Muscle layer of colon (tissue), 2 donors: Measurements from ENCODE around the gene MRAP2.
"Not testable (repeated sequence)": the region's sequence is repeated elsewhere in the genome, so short reads cannot be mapped to it uniquely, and the experiment has no call there.

ENCODE experiments used
- H3K27ac ChIP-seq: one replicate; pipeline ENCODE4 v1.7.0; 2013; ENCODE audit warnings: low read depth, mild to moderate bottlenecking, low read length, moderate library complexity
- H3K27me3 ChIP-seq, 2 donors: one replicate each; pipeline ENCODE4 v1.7.0; 2013; ENCODE audit warnings: low read length in 2 of 2, mild to moderate bottlenecking in 2 of 2; ENCODE audit not compliant: insufficient read depth in 2 of 2, control insufficient read depth in 1 of 2
- H3K36me3 ChIP-seq: one replicate; pipeline ENCODE4 v1.7.0; 2013; ENCODE audit warnings: mild to moderate bottlenecking, low read length; ENCODE audit not compliant: insufficient read depth
- H3K4me1 ChIP-seq: one replicate; pipeline ENCODE4 v1.7.0; 2013; ENCODE audit warnings: mild to moderate bottlenecking, low read length; ENCODE audit not compliant: insufficient read depth
- H3K4me3 ChIP-seq, 2 donors: one replicate each; pipeline ENCODE4 v1.7.0; 2013; ENCODE audit warnings: low read length in 2 of 2, low read depth in 1 of 2, mild to moderate bottlenecking in 1 of 2, moderate library complexity in 1 of 2
- H3K9ac ChIP-seq: one replicate; pipeline ENCODE4 v1.7.0; 2013; ENCODE audit warnings: low read length
- H3K9me3 ChIP-seq: one replicate; pipeline ENCODE4 v1.7.0; 2013; ENCODE audit warnings: mild to moderate bottlenecking, low read length
- donor health status: abdominal sarcoma.
- donor health status: Adenocarcinoma of cecum.

The MRAP2 gene

GRCh38 chr6:84111351-84111750 is 77.8 kb downstream of the MRAP2 start:
- not testable (repeated sequence) for H3K36me3 ChIP-seq, H3K4me1 ChIP-seq, H3K4me3 ChIP-seq, H3K9me3 ChIP-seq, H3K27ac ChIP-seq, H3K9ac ChIP-seq, H3K27me3 ChIP-seq

- H3K9me3 ChIP-seq, H3K4me1 ChIP-seq, H3K36me3 ChIP-seq, H3K27ac ChIP-seq, H3K27me3 ChIP-seq, H3K4me3 ChIP-seq, H3K9ac ChIP-seq: not testable (repeated sequence)
Observed at GRCh38 chr6:84114933-84115594, 81.5 kb downstream of the MRAP2 start.

- Histone ChIP-seq H3K27me3 (no peaks in the 10 kb centered on the region), H3K9ac (no peak overlapping the region), H3K27ac (no peak overlapping the region), H3K4me3 (no peak overlapping the region), H3K4me1 (no peaks in the 10 kb centered on the region), H3K9me3 (no peaks in the 10 kb centered on the region), H3K36me3 (no peaks in the 10 kb centered on the region)
Observed at GRCh38 chr6:84118191-84118590, 84.6 kb downstream of the MRAP2 start.

GRCh38 chr6:84119277-84119676 is 85.7 kb downstream of the MRAP2 start:
- no peak overlapping the region for H3K9ac ChIP-seq
- H3K4me1 ChIP-seq: no peaks in the 10 kb centered on the region
- H3K4me3 ChIP-seq: no peak overlapping the region
- H3K27me3 ChIP-seq: no peaks in the 10 kb centered on the region
- no peaks in the 10 kb centered on the region for H3K9me3 ChIP-seq
- H3K27ac ChIP-seq: no peak overlapping the region
- H3K36me3 ChIP-seq: no peaks in the 10 kb centered on the region

GRCh38 chr6:84123186-84123585 is 89.6 kb downstream of the MRAP2 start:
- H3K4me1 ChIP-seq: no peaks in the 10 kb centered on the region
- no peaks in the 10 kb centered on the region for H3K9me3 ChIP-seq
- H3K27ac ChIP-seq: no peak overlapping the region
- no peak overlapping the region for H3K4me3 ChIP-seq
- no peaks in the 10 kb centered on the region for H3K27me3 ChIP-seq
- H3K9ac ChIP-seq: no peak overlapping the region
- peaks cover 11% of the 10 kb centered on the region for H3K36me3 ChIP-seq

GRCh38 chr6:84129588-84129987 is 96.0 kb downstream of the MRAP2 start:
- H3K4me1 ChIP-seq, H3K4me3 ChIP-seq, H3K27ac ChIP-seq: not testable (repeated sequence)

GRCh38 chr6:84133385-84133784 is 99.8 kb downstream of the MRAP2 start:
- not testable (repeated sequence) for H3K9me3 ChIP-seq, H3K9ac ChIP-seq, H3K36me3 ChIP-seq, H3K4me1 ChIP-seq, H3K27me3 ChIP-seq, H3K4me3 ChIP-seq, H3K27ac ChIP-seq

More at GRCh38 chr6:84129588-84129987, 96.0 kb downstream of the MRAP2 start:
- H3K27me3 ChIP-seq, H3K9ac ChIP-seq, H3K9me3 ChIP-seq: not testable (repeated sequence)
- H3K36me3 ChIP-seq: peaks cover 11% of the 10 kb centered on the region

- no peak overlapping the region for H3K27ac ChIP-seq
- H3K4me1 ChIP-seq: no peaks in the 10 kb centered on the region
- H3K36me3 ChIP-seq: peaks cover 6% of the 10 kb centered on the region
- H3K4me3 ChIP-seq: no peak overlapping the region
- no peak overlapping the region for H3K9ac ChIP-seq
- H3K27me3 ChIP-seq: no peaks in the 10 kb centered on the region
- H3K9me3 ChIP-seq: no peaks in the 10 kb centered on the region
Observed at GRCh38 chr6:84135291-84135690, 101.7 kb downstream of the MRAP2 start.

GRCh38 chr6:84136364-84137050 is 102.9 kb downstream of the MRAP2 start:
- H3K4me3 ChIP-seq: no peak overlapping the region
- H3K9me3 ChIP-seq: no peaks in the 10 kb centered on the region
- H3K27ac ChIP-seq: no peak overlapping the region
- no peaks in the 10 kb centered on the region for H3K4me1 ChIP-seq
- no peak overlapping the region for H3K9ac ChIP-seq
- H3K27me3 ChIP-seq: no peaks in the 10 kb centered on the region
- peaks cover 6% of the 10 kb centered on the region for H3K36me3 ChIP-seq

GRCh38 chr6:84137051-84137375 is 103.4 kb downstream of the MRAP2 start:
- Histone ChIP-seq H3K36me3 (peaks cover 6% of the 10 kb centered on the region), H3K27me3 (no peaks in the 10 kb centered on the region), H3K9me3 (no peaks in the 10 kb centered on the region), H3K4me1 (no peaks in the 10 kb centered on the region), H3K27ac (no peak overlapping the region), H3K9ac (no peak overlapping the region), H3K4me3 (no peak overlapping the region)

GRCh38 chr6:84137989-84138575 is 104.5 kb downstream of the MRAP2 start:
- Histone ChIP-seq H3K4me3 (no peak overlapping the region), H3K27me3 (no peaks in the 10 kb centered on the region), H3K9ac (no peak overlapping the region), H3K36me3 (peaks cover 6% of the 10 kb centered on the region), H3K27ac (no peak overlapping the region), H3K4me1 (no peaks in the 10 kb centered on the region), H3K9me3 (no peaks in the 10 kb centered on the region)

GRCh38 chr6:84139311-84139710 is 105.7 kb downstream of the MRAP2 start:
- Histone ChIP-seq H3K27ac (no peak overlapping the region), H3K9me3 (no peaks in the 10 kb centered on the region), H3K4me3 (no peak overlapping the region), H3K9ac (no peak overlapping the region), H3K27me3 (no peaks in the 10 kb centered on the region), H3K36me3 (peaks cover 6% of the 10 kb centered on the region), H3K4me1 (no peaks in the 10 kb centered on the region)
